ENCODE measurements around the gene LRP8. TPM values are rescaled to one million over a fixed set of nuclear protein-coding genes. Genes with fewer than 3 reads are reported as not detected.

Gene LRP8
- total RNA-seq, 3 donors from 2014 or later, result 1.3 to 6.5 (median 1.4) TPM

GRCh38 chr1:53359225-53359933 is 31.5 kb upstream of the LRP8 start:
- Histone ChIP-seq H3K4me3 (no peak overlapping the region), H3K9me3 (peaks cover 4% of the 10 kb centered on the region), H3K4me1 (ENCODE audit: low read depth) (no peaks in the 10 kb centered on the region), H3K36me3 (ENCODE audit: low read depth) (no peaks in the 10 kb centered on the region)
- intact Hi-C loops (cut with DNase I, micrococcal nuclease), result no loop called here
- no peak for ATAC-seq
- TF ChIP-seq CTCF (IDR thresholded peaks at IDR 0.05), result no peak
- DNase-seq, result peak in 1 of 3 donors; percentile 6

- Histone ChIP-seq H3K4me3 (no peak overlapping the region), H3K36me3 (ENCODE audit: low read depth) (no peaks in the 10 kb centered on the region), H3K9me3 (peaks cover 4% of the 10 kb centered on the region), H3K4me1 (ENCODE audit: low read depth) (no peaks in the 10 kb centered on the region)
- intact Hi-C loops (cut with DNase I, micrococcal nuclease), result no loop called here
- no peak for DNase-seq
- ATAC-seq, result no peak
- no peak for TF ChIP-seq CTCF (IDR thresholded peaks at IDR 0.05)
These were observed 28.8 kb upstream of the LRP8 start for GRCh38 chr1:53356637-53357036.

DNA sequence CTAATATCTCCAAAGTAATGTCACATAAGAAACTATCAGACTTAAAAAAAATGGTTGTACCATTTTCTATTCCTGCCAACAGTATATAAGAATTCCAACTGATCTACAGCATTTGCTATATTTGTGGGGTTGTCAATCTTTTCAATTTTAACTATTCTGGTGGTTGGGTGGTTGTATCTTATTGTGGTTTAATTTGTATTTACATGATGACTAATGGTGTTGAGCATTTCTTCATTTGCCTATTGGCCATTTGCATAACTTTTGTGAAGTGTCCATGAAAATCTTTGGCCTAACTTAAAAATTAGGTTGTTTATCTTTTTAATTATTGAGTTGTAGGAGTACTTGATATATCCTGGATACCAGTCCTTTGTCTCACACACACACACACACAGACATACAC is 26.2 kb upstream of the LRP8 start:
- Histone ChIP-seq H3K9me3 (peaks cover 4% of the 10 kb centered on the region), H3K4me1 (ENCODE audit: low read depth) (no peaks in the 10 kb centered on the region), H3K4me3 (no peak overlapping the region), H3K36me3 (ENCODE audit: low read depth) (no peaks in the 10 kb centered on the region)
- ATAC-seq (no peak), DNase-seq (no peak)
- intact Hi-C loops (cut with DNase I, micrococcal nuclease), result no loop called here
- TF ChIP-seq CTCF (IDR thresholded peaks at IDR 0.05), result no peak

- ATAC-seq (no peak), DNase-seq (no peak)
- TF ChIP-seq CTCF (IDR thresholded peaks at IDR 0.05), result no peak
- H3K4me3 ChIP-seq, result no peak overlapping the region
- intact Hi-C loops (cut with DNase I, micrococcal nuclease), result no loop called here
- no peaks in the 10 kb centered on the region for H3K36me3 ChIP-seq (ENCODE audit: low read depth)
- H3K4me1 ChIP-seq (ENCODE audit: low read depth), result no peaks in the 10 kb centered on the region
- H3K9me3 ChIP-seq, result no peaks in the 10 kb centered on the region
These were observed 24.7 kb upstream of the LRP8 start for GRCh38 chr1:53352561-53352960.

- intact Hi-C loops (cut with DNase I, micrococcal nuclease), result no loop called here
- Histone ChIP-seq H3K9me3 (no peaks in the 10 kb centered on the region), H3K36me3 (ENCODE audit: low read depth) (no peaks in the 10 kb centered on the region), H3K4me3 (no peak overlapping the region), H3K4me1 (ENCODE audit: low read depth) (no peaks in the 10 kb centered on the region)
- no peak for TF ChIP-seq CTCF (IDR thresholded peaks at IDR 0.05)
- ATAC-seq, result peak; percentile 9
- DNase-seq, result peak in 2 of 3 donors; percentile 0 to 15
These were observed 23.2 kb upstream of the LRP8 start for GRCh38 chr1:53350853-53351767.
